Right ventricle myocardium inferior (tissue), 1 donor: ENCODE data around the gene EXOSC3. TPM values are rescaled to one million over a fixed set of nuclear protein-coding genes. Genes with fewer than 3 reads are reported as not detected.
A peak's percentile ranks its signal among the peaks of the same experiment; 100 is the strongest.
"Not testable (repeated sequence)": the region's sequence is repeated elsewhere in the genome, so short reads cannot be mapped to it uniquely, and the experiment has no call there.

ENCODE experiments used
- ATAC-seq: fragments of 200-7000 bp; cut with Tn5 transposase; one replicate; pipeline ENCODE4 v1.9.1; 2020; ENCODE audit warnings: mild to moderate bottlenecking, moderate library complexity
- DNase-seq: peaks from one replicate; pipeline ENCODE4 v3.0.0; 2021; ENCODE audit errors: missing footprints
- intact Hi-C: fragments of 100-400 bp; cut with DNase I; formaldehyde crosslinking; loops from one replicate; pipeline ENCODE4 v1.11.0; 2022
- total RNA-seq: library from RNA; stranded (reverse); fragmentation: NEBNext Ultra II Directional; extraction: Animal tissue kit (Norgen Biotek cat#: 25700); gene quantifications from one replicate; pipeline ENCODE4 v1.2.1, GENCODE V29; 2021
- donor health status: DM: no; HTN: yes; CAD: no; lungs with severe emphysema.

Gene EXOSC3
- total RNA-seq, 1 donor from 2014 or later: 17.0 TPM

- ATAC-seq: no peak
- intact Hi-C loops: loop anchor here (5.0 to 10.0 kb wide), 2 partner anchors 210 to 608 kb away; partner anchors contain the start of genes ALDH1B1 and FBXO10
- DNase-seq: peak; percentile 61
Measured at GRCh38 chr9:37787059-37787458, 2.2 kb upstream of the EXOSC3 start.

GRCh38 chr9:37784291-37784615, 611 bp downstream of the EXOSC3 start:
- ATAC-seq: no peak
- DNase-seq: no peak
- intact Hi-C loops: loop anchor here (2.0 to 10.0 kb wide), 3 partner anchors 17 to 611 kb away; partner anchors contain the start of genes ALDH1B1, DCAF10 and TOMM5

GRCh38 chr9:37778534-37778933, 6.3 kb downstream of the EXOSC3 start:
- ATAC-seq: no peak
- intact Hi-C loops: no loop called here
- DNase-seq: no peak

- intact Hi-C loops: no loop called here
- no peak for DNase-seq
- ATAC-seq: no peak
Measured at GRCh38 chr9:37776328-37776727, 8.5 kb downstream of the EXOSC3 start.

- no peak for DNase-seq
- intact Hi-C loops: no loop called here
- no peak for ATAC-seq
Measured at GRCh38 chr9:37775216-37775919, 9.5 kb downstream of the EXOSC3 start.

GRCh38 chr9:37769995-37770394, 14.9 kb downstream of the EXOSC3 start:
- ATAC-seq (no peak), DNase-seq (no peak)
- intact Hi-C loops: no loop called here

GRCh38 chr9:37769306-37769705, 15.6 kb downstream of the EXOSC3 start:
- no peak for ATAC-seq
- DNase-seq: no peak
- intact Hi-C loops: no loop called here

GRCh38 chr9:37765263-37765662, 19.6 kb downstream of the EXOSC3 start:
- intact Hi-C loops, DNase-seq: not testable (repeated sequence)

GRCh38 chr9:37761511-37761910, 23.4 kb downstream of the EXOSC3 start:
- DNase-seq: no peak
- intact Hi-C loops: no loop called here
- no peak for ATAC-seq

More at GRCh38 chr9:37765263-37765662, 19.6 kb downstream of the EXOSC3 start:
- not testable (repeated sequence) for ATAC-seq

- no peak for ATAC-seq
- no peak for DNase-seq
- intact Hi-C loops: no loop called here
Measured at GRCh38 chr9:37760416-37761161, 24.3 kb downstream of the EXOSC3 start.

GRCh38 chr9:37758747-37759146, 26.1 kb downstream of the EXOSC3 start:
- no peak for DNase-seq
- ATAC-seq: no peak
- intact Hi-C loops: no loop called here

- DNase-seq (peak; percentile 87), ATAC-seq (peak; percentile 93)
- intact Hi-C loops: no loop called here
Measured at GRCh38 chr9:37753489-37754190, 31.2 kb downstream of the EXOSC3 start, which contains the start of gene TRMT10B. Gene TRMT10B, plus strand, starts transcription at chr9:37753805. Its CDS starts 8,127 bp downstream, at chr9:37761932.

GRCh38 chr9:37752642-37753488, 32.0 kb downstream of the EXOSC3 start:
- DNase-seq: no peak
- ATAC-seq: peak; percentile 7
- intact Hi-C loops: no loop called here

- DNase-seq, ATAC-seq, intact Hi-C loops: not testable (repeated sequence)
Measured at GRCh38 chr9:37752112-37752511, 32.8 kb downstream of the EXOSC3 start.

- DNase-seq, intact Hi-C loops, ATAC-seq: not testable (repeated sequence)
Measured at GRCh38 chr9:37751704-37752103, 33.2 kb downstream of the EXOSC3 start.

GRCh38 chr9:37751186-37751585, 33.7 kb downstream of the EXOSC3 start:
- intact Hi-C loops: no loop called here
- no peak for DNase-seq
- ATAC-seq: no peak

- intact Hi-C loops: loop anchor here (10.0 kb wide), 2 partner anchors 174 to 646 kb away; partner anchors contain the start of genes ALDH1B1 and FBXO10
- ATAC-seq: no peak
Measured at GRCh38 chr9:37749129-37749528, 35.7 kb downstream of the EXOSC3 start.

GRCh38 chr9:37747271-37747753, 37.6 kb downstream of the EXOSC3 start:
- DNase-seq (no peak), ATAC-seq (peak; percentile 57)
- intact Hi-C loops: loop anchor here (2.0 to 10.0 kb wide), 3 partner anchors 173 to 647 kb away; partner anchors contain the start of genes ALDH1B1 and FBXO10

More at GRCh38 chr9:37749129-37749528, 35.7 kb downstream of the EXOSC3 start:
- DNase-seq: no peak
